ENCODE data around the gene GNA14.
"Not testable (repeated sequence)": the region's sequence is repeated elsewhere in the genome, so short reads cannot be mapped to it uniquely, and the experiment has no call there.

GNA14 gene

DNA sequence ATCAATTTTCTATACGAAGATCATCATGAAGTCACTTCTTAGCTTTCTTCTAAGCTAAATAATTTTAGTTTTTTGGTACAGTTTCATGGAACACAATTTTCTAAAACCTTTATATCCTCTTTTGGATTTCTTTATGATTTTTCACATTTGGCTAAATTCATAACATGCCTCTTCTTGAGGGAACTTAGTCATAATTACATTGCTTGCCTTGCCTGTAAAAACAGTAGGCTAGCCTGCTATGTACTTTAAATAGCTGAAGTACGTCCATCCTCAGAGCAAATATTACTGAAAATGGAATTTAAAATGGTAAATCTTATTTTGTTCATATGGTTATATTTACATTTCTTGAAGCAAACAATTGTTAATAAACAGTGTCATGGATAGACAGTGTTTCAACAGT lies 245.8 kb downstream of the GNA14 start:
- Histone ChIP-seq H3K9me3 (ENCODE audit: control insufficient read depth in 5 of 5, low read length in 5 of 5) (no peaks in the 10 kb centered on the region), H3K4me3 (ENCODE audit: low read depth in 1 of 5, low read length in 5 of 5) (no peak overlapping the region), H3K9ac (ENCODE audit: low read length in 5 of 5) (no peak overlapping the region), H3K4me1 (ENCODE audit: control insufficient read depth in 5 of 5, insufficient read depth in 5 of 5, low read length in 5 of 5) (no peaks in the 10 kb centered on the region), H3K27ac (ENCODE audit: low read depth, low read length) (no peak overlapping the region), H3K36me3 (ENCODE audit: control insufficient read depth in 5 of 5, insufficient read depth in 5 of 5, low read length in 5 of 5) (peaks cover 5 to 18% (median 8%) of the 10 kb centered on the region in 5 donors), H3K27me3 (ENCODE audit: control insufficient read depth in 5 of 5, insufficient read depth in 4 of 5, low read length in 5 of 5) (no peaks in the 10 kb centered on the region)

DNA sequence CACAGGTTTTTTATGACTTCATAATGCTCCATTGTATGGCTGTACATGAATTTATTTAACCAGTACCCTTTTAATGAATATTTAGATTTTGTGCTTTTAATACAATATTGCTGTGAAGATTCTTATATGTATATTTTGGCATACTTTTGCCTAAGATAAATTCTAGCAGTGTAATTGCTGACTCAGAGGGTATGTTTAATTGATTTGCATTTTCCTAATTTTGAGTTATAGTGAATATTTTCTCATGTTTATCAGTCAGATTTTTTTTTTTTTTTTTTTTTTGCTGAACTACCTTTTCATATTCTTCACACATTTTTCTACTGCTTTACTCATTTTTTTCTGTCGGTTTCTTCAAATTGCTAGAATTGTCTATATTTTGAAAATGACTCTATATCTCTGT lies 248.2 kb downstream of the GNA14 start:
- no peak overlapping the region for H3K9ac ChIP-seq (ENCODE audit: low read length in 5 of 5)
- peaks cover 0 to 10% (median 0%) of the 10 kb centered on the region in 5 donors for H3K36me3 ChIP-seq (ENCODE audit: control insufficient read depth in 5 of 5, insufficient read depth in 5 of 5, low read length in 5 of 5)
- no peaks in the 10 kb centered on the region for H3K27me3 ChIP-seq (ENCODE audit: control insufficient read depth in 5 of 5, insufficient read depth in 4 of 5, low read length in 5 of 5)
- no peaks in the 10 kb centered on the region for H3K9me3 ChIP-seq (ENCODE audit: control insufficient read depth in 5 of 5, low read length in 5 of 5)
- no peak overlapping the region for H3K27ac ChIP-seq (ENCODE audit: low read depth, low read length)
- H3K4me1 ChIP-seq (ENCODE audit: control insufficient read depth in 5 of 5, insufficient read depth in 5 of 5, low read length in 5 of 5): no peaks in the 10 kb centered on the region
- H3K4me3 ChIP-seq (ENCODE audit: low read depth in 1 of 5, low read length in 5 of 5): no peak overlapping the region

GRCh38 chr9:77398581-77398980 lies 249.5 kb downstream of the GNA14 start:
- H3K27ac ChIP-seq (ENCODE audit: low read depth, low read length); H3K27me3 ChIP-seq (ENCODE audit: control insufficient read depth in 5 of 5, insufficient read depth in 4 of 5, low read length in 5 of 5); H3K36me3 ChIP-seq (ENCODE audit: control insufficient read depth in 5 of 5, insufficient read depth in 5 of 5, low read length in 5 of 5); H3K4me3 ChIP-seq (ENCODE audit: low read depth in 1 of 5, low read length in 5 of 5); H3K9me3 ChIP-seq (ENCODE audit: control insufficient read depth in 5 of 5, low read length in 5 of 5); H3K4me1 ChIP-seq (ENCODE audit: control insufficient read depth in 5 of 5, insufficient read depth in 5 of 5, low read length in 5 of 5); H3K9ac ChIP-seq (ENCODE audit: low read length in 5 of 5): not testable (repeated sequence)

DNA sequence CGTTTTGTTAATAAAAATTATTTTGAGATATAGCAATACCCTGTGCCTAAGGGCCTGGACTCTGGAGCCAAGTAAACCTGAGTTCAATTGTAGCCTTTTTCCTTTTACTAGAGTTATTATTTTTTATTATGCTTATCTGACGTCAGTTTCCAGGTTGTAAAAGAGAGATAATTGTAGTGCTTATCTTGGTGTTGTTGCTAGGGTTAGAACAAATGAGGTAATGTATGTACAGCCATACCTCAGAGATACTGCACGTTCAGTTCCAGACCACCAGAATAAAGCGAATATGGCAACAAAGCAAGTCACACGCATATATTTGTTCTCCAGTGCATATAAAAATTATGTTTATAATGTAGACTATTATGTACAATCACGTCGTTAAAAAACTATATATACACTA lies 255.8 kb downstream of the GNA14 start:
- no peaks in the 10 kb centered on the region for H3K9me3 ChIP-seq (ENCODE audit: control insufficient read depth in 5 of 5, low read length in 5 of 5)
- no peak overlapping the region for H3K4me3 ChIP-seq (ENCODE audit: low read depth in 1 of 5, low read length in 5 of 5)
- no peak overlapping the region for H3K27ac ChIP-seq (ENCODE audit: low read depth, low read length)
- H3K9ac ChIP-seq (ENCODE audit: low read length in 5 of 5): no peak overlapping the region
- peaks cover 0 to 5% (median 0%) of the 10 kb centered on the region in 5 donors for H3K36me3 ChIP-seq (ENCODE audit: control insufficient read depth in 5 of 5, insufficient read depth in 5 of 5, low read length in 5 of 5)
- H3K27me3 ChIP-seq (ENCODE audit: control insufficient read depth in 5 of 5, insufficient read depth in 4 of 5, low read length in 5 of 5): no peaks in the 10 kb centered on the region
- H3K4me1 ChIP-seq (ENCODE audit: control insufficient read depth in 5 of 5, insufficient read depth in 5 of 5, low read length in 5 of 5): no peaks in the 10 kb centered on the region

DNA sequence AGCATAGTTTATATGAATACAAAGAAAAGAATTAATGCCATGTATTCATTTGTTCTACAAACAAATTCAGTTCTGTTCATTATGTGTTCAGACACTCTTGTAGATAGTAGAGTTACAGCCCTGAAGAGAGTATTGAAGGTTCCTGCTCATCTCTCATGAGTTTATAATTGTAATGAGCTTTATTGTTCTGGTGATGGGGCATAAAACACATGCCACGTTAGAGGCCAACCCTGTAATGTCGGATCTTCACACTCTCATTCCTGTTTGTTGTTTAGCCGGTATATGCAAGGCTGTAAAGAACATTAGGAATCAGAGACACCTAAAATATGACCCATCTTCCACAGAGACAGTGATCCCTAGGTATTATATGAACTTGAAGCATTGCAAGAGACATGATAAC lies 256.3 kb downstream of the GNA14 start:
- no peak overlapping the region for H3K4me3 ChIP-seq (ENCODE audit: low read depth in 1 of 5, low read length in 5 of 5)
- no peaks in the 10 kb centered on the region for H3K27me3 ChIP-seq (ENCODE audit: control insufficient read depth in 5 of 5, insufficient read depth in 4 of 5, low read length in 5 of 5)
- H3K9ac ChIP-seq (ENCODE audit: low read length in 5 of 5): no peak overlapping the region
- no peak overlapping the region for H3K27ac ChIP-seq (ENCODE audit: low read depth, low read length)
- no peaks in the 10 kb centered on the region for H3K9me3 ChIP-seq (ENCODE audit: control insufficient read depth in 5 of 5, low read length in 5 of 5)
- no peaks in the 10 kb centered on the region for H3K4me1 ChIP-seq (ENCODE audit: control insufficient read depth in 5 of 5, insufficient read depth in 5 of 5, low read length in 5 of 5)
- peaks cover 0 to 5% (median 0%) of the 10 kb centered on the region in 5 donors for H3K36me3 ChIP-seq (ENCODE audit: control insufficient read depth in 5 of 5, insufficient read depth in 5 of 5, low read length in 5 of 5)

DNA sequence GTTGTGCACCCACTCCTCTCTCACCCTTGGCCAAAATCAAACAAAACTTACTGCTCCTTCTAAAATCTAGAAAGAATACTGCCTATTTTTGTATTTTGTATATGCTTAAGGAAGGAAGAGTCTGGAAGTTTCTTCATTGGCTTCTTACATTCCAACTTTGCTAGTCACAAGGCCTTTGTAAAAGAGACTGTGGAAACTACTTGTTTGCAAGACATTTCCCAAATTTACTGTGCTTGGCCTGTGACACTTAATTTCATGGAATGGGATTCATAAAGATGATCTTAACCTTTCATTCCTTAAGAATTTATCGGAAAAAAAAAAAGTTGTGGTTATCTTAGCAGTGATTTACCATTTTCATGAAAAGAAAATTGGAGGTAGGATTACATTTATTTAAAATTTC lies 261.9 kb downstream of the GNA14 start:
- H3K4me3 ChIP-seq (ENCODE audit: low read depth in 1 of 5, low read length in 5 of 5): no peak overlapping the region
- no peaks in the 10 kb centered on the region for H3K27me3 ChIP-seq (ENCODE audit: control insufficient read depth in 5 of 5, insufficient read depth in 4 of 5, low read length in 5 of 5)
- peaks cover 0 to 16% (median 3%) of the 10 kb centered on the region in 5 donors for H3K36me3 ChIP-seq (ENCODE audit: control insufficient read depth in 5 of 5, insufficient read depth in 5 of 5, low read length in 5 of 5)
- peaks cover 0 to 1% (median 0%) of the 10 kb centered on the region in 5 donors for H3K9me3 ChIP-seq (ENCODE audit: control insufficient read depth in 5 of 5, low read length in 5 of 5)
- H3K9ac ChIP-seq (ENCODE audit: low read length in 5 of 5): no peak overlapping the region
- no peak overlapping the region for H3K27ac ChIP-seq (ENCODE audit: low read depth, low read length)
- peaks cover 0 to 3% (median 0%) of the 10 kb centered on the region in 5 donors for H3K4me1 ChIP-seq (ENCODE audit: control insufficient read depth in 5 of 5, insufficient read depth in 5 of 5, low read length in 5 of 5)

DNA sequence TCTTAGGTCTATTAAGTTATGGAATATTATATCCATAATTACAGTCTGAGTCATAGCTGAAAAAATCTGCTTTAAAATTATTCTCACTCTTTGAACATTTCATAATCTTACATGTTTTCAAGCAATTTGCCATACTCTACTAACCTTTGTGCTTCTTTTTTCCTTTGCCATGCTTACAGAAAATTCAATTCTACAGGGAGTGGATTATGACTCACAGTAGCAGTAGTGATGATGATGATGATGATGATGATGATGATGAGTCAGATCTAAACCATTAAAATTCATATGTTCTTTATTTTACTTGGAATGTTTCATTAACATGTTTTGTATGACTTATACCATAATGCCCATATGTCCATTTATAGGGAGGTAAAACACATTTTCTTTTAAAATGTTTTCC lies 263.7 kb downstream of the GNA14 start:
- no peak overlapping the region for H3K9ac ChIP-seq (ENCODE audit: low read length in 5 of 5)
- H3K4me3 ChIP-seq (ENCODE audit: low read depth in 1 of 5, low read length in 5 of 5): no peak overlapping the region
- H3K36me3 ChIP-seq (ENCODE audit: control insufficient read depth in 5 of 5, insufficient read depth in 5 of 5, low read length in 5 of 5): peaks cover 0 to 10% (median 3%) of the 10 kb centered on the region in 5 donors
- peaks cover 0 to 2% (median 0%) of the 10 kb centered on the region in 5 donors for H3K9me3 ChIP-seq (ENCODE audit: control insufficient read depth in 5 of 5, low read length in 5 of 5)
- no peaks in the 10 kb centered on the region for H3K27me3 ChIP-seq (ENCODE audit: control insufficient read depth in 5 of 5, insufficient read depth in 4 of 5, low read length in 5 of 5)
- H3K4me1 ChIP-seq (ENCODE audit: control insufficient read depth in 5 of 5, insufficient read depth in 5 of 5, low read length in 5 of 5): peaks cover 0 to 3% (median 0%) of the 10 kb centered on the region in 5 donors
- H3K27ac ChIP-seq (ENCODE audit: low read depth, low read length): no peak overlapping the region

GRCh38 chr9:77375956-77376532 lies 272.1 kb downstream of the GNA14 start:
- Histone ChIP-seq H3K27me3 (ENCODE audit: control insufficient read depth in 5 of 5, insufficient read depth in 4 of 5, low read length in 5 of 5) (no peaks in the 10 kb centered on the region), H3K9ac (ENCODE audit: low read length in 5 of 5) (no peak overlapping the region), H3K27ac (ENCODE audit: low read depth, low read length) (no peak overlapping the region), H3K4me3 (ENCODE audit: low read depth in 1 of 5, low read length in 5 of 5) (no peak overlapping the region), H3K36me3 (ENCODE audit: control insufficient read depth in 5 of 5, insufficient read depth in 5 of 5, low read length in 5 of 5) (peaks cover 4% of the 10 kb centered on the region in 5 donors), H3K9me3 (ENCODE audit: control insufficient read depth in 5 of 5, low read length in 5 of 5) (no peaks in the 10 kb centered on the region), H3K4me1 (ENCODE audit: control insufficient read depth in 5 of 5, insufficient read depth in 5 of 5, low read length in 5 of 5) (no peaks in the 10 kb centered on the region)

DNA sequence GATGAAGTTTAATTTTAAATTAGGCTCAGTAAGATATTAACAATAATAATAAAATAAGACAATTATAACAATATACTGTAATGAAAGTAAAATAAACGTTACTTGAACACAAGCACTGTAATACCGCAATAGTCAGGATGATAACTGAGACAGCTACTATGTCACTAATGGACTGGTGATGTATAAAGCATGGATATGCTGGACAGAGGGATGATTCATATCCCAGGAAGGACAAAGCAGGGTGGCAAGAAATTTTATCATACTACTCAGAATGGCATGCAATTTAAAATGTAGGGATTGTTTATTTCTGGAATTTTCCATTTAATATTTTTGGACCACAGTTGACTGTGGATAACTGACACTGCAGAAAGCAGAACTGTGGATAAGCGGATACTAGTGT lies 273.9 kb downstream of the GNA14 start:
- Histone ChIP-seq H3K27me3 (ENCODE audit: control insufficient read depth in 5 of 5, insufficient read depth in 4 of 5, low read length in 5 of 5) (no peaks in the 10 kb centered on the region), H3K9me3 (ENCODE audit: control insufficient read depth in 5 of 5, low read length in 5 of 5) (no peaks in the 10 kb centered on the region), H3K27ac (ENCODE audit: low read depth, low read length) (no peak overlapping the region), H3K4me1 (ENCODE audit: control insufficient read depth in 5 of 5, insufficient read depth in 5 of 5, low read length in 5 of 5) (no peaks in the 10 kb centered on the region), H3K9ac (ENCODE audit: low read length in 5 of 5) (no peak overlapping the region), H3K4me3 (ENCODE audit: low read depth in 1 of 5, low read length in 5 of 5) (no peak overlapping the region), H3K36me3 (ENCODE audit: control insufficient read depth in 5 of 5, insufficient read depth in 5 of 5, low read length in 5 of 5) (peaks cover 7 to 21% (median 14%) of the 10 kb centered on the region in 5 donors)

Measured in subcutaneous abdominal adipose tissue (tissue), 5 donors.